ENCODE measurements around the gene RBM39.

The RBM39 gene

GRCh38 chr20:35743693-35744491 lies 1.8 kb upstream of the RBM39 start:
- no peak for DNase-seq (ENCODE audit: low spot score)
- no peak for TF ChIP-seq CTCF (IDR thresholded peaks at IDR 0.05)
- H3K4me3 ChIP-seq: peak overlapping the region; percentile 68
- H3K27ac ChIP-seq: peak overlapping the region; percentile 88 to 95

GRCh38 chr20:35742741-35743523 lies 872 bp upstream of the RBM39 start:
- TF ChIP-seq CTCF (IDR thresholded peaks at IDR 0.05): no peak
- Histone ChIP-seq H3K27ac (peak overlapping the region; percentile 88 to 95), H3K4me3 (peak overlapping the region; percentile 68)
- no peak for DNase-seq (ENCODE audit: low spot score)

GRCh38 chr20:35739294-35740163 lies 2.5 kb downstream of the RBM39 start:
- DNase-seq (ENCODE audit: low spot score): no peak
- Histone ChIP-seq H3K27ac (peak overlapping the region in 1 of 2 donors; percentile 100), H3K4me3 (peak overlapping the region; percentile 84)
- no peak for TF ChIP-seq CTCF (IDR thresholded peaks at IDR 0.05)

- peak overlapping the region in 1 of 2 donors; percentile 100 for H3K27ac ChIP-seq
- H3K4me3 ChIP-seq: no peak overlapping the region
- DNase-seq (ENCODE audit: low spot score): no peak
- no peak for TF ChIP-seq CTCF (IDR thresholded peaks at IDR 0.05)
Measured at GRCh38 chr20:35738410-35739179, 3.5 kb downstream of the RBM39 start.

GRCh38 chr20:35737865-35738333 lies 4.2 kb downstream of the RBM39 start:
- H3K4me3 ChIP-seq: no peak overlapping the region
- peak overlapping the region in 1 of 2 donors; percentile 30 for H3K27ac ChIP-seq
- no peak for DNase-seq (ENCODE audit: low spot score)
- no peak for TF ChIP-seq CTCF (IDR thresholded peaks at IDR 0.05)

- TF ChIP-seq CTCF (IDR thresholded peaks at IDR 0.05): no peak
- Histone ChIP-seq H3K4me3 (peak overlapping the region; percentile 10), H3K27ac (no peak overlapping the region)
- DNase-seq (ENCODE audit: low spot score): no peak
Measured at GRCh38 chr20:35735826-35736470, 6.1 kb downstream of the RBM39 start.

Data from coronary artery (tissue), 2 donors.